NCI-H2107 treated with DMSO at 0.1 percent for 48 hours (cell line): ENCODE data around the gene TNFRSF12A.

Experiments used
- DNase-seq: peaks from one replicate; lab custom pipeline; 2025; ENCODE audit not compliant: unreplicated experiment; lab: John Stamatoyannopoulos, UW

The TNFRSF12A gene

DNA sequence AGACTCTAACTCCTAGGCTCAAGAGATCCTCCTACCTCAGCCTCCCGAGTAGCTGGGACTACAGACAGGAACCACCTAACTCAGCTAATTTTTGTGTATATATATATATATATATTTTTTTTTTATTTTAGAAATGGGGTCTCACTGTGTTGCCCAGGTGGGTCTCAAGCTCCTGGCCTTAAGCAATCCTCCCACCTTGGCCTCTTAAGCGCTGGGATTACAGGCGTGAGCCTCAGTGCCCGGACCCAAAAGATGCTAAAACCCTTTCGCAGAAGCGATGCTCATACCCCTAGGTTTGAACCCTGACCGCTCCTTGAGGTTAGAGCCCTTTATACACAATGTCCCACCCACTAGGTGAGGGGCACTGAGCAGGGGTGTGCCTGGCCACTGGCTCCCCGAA is 9.7 kb upstream of the TNFRSF12A start:
- DNase-seq: no peak

- DNase-seq: peak; percentile 95
Measured at GRCh38 chr16:3012246-3012645, 7.9 kb upstream of the TNFRSF12A start.

- DNase-seq: peak; percentile 92
Measured at GRCh38 chr16:3012828-3013420, 7.2 kb upstream of the TNFRSF12A start, which contains the start of gene CLDN9. TSS of gene CLDN9 (plus strand) at chr16:3012923. CDS start at chr16:3013363, 440 bp downstream.

GRCh38 chr16:3013491-3013951 is 6.6 kb upstream of the TNFRSF12A start:
- DNase-seq: no peak

- no peak for DNase-seq
Measured at GRCh38 chr16:3013998-3014690, 6.0 kb upstream of the TNFRSF12A start.

DNA sequence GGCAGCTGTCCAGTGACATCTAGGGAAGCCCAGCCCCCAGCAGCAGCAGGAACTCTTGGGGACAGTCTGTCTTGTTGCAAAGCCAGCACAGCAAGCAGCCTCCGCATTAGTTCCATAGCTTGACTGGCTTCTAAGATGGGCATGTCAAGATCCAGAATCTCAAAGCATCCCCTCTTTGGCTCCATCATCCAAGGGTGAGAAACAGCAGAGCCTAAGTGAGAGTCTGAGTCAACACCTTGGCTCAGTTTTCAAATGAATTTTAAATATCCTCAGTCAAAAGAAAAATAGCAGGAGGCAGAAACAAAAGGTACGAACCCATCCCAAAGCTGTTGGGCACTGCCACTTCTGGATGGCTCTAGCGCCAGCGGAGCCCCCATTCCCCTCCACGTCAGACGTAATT is 5.2 kb upstream of the TNFRSF12A start:
- no peak for DNase-seq

DNA sequence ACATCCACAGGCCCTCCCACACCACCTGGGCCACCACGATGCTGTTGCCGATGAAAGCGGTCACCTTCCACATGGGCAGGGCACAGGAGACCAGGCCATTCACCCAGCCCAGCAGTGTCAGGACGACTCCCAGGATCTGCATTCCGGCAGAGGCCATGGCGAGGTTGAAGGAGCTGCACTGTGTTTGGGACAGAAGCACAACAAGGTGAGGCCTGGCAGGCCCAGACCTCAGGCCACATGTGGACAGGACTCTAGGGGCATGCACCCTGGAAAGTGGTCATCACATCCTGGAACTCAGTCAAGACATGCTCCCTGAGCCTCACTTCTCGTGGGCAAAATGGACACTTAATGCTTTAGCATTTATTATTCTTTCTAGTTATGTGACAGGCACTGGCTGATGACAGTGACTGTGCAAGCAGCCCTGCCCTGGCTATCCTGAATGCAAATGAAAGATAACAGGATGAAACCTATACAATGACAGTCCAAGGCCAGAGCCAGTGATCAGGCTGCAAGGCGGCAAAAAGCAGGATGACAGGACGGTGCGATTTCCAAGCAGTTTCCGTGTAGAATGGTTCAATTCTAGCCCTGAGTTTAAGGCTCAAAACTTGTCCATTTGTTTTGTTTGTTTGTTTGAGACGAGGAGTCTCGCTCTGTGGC is 4.2 kb upstream of the TNFRSF12A start:
- DNase-seq: no peak

- DNase-seq: no peak
Measured at GRCh38 chr16:3017344-3017743, 2.8 kb upstream of the TNFRSF12A start.

DNA sequence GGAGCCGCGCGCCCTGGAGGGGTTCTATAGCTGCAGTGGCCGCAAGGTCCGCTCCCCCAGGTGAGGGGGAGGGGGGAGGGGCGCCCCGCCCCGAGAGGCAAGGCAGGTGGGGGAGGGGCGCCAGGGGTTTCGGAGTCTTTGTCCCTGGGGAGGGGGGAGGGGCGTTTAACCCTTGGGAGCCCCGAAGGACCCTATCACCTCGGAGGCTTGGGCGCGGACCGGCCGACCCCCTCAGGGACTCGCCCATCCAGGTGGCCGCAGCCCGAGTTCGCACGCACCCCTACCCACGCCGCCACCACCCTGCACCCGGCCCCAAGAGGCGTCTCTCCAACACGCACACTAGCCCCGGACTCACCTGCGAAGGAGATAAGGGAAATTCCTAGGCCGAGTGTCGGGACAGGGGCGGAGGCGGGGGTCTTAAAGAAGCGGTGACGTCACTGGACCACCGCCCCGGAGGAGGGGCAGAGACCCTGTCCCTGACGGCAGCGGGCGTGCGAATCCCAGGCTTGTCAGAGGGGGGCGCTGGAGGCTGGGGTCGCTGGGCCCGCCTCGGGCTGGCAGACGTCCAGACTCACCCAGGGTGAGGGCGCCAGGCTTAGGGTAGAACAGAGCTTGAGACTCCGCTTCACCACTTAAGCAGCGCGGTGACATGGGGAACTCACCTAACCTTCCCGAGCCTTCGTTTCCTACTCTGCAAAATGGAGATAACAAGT is 2.2 kb upstream of the TNFRSF12A start, which contains the start of gene CLDN6:
CLDN6 (minus strand) TSS at position 390 of the 713 bp plus-strand sequence. CDS start 2,162 bp downstream, outside the sequence.
- DNase-seq: no peak

DNA sequence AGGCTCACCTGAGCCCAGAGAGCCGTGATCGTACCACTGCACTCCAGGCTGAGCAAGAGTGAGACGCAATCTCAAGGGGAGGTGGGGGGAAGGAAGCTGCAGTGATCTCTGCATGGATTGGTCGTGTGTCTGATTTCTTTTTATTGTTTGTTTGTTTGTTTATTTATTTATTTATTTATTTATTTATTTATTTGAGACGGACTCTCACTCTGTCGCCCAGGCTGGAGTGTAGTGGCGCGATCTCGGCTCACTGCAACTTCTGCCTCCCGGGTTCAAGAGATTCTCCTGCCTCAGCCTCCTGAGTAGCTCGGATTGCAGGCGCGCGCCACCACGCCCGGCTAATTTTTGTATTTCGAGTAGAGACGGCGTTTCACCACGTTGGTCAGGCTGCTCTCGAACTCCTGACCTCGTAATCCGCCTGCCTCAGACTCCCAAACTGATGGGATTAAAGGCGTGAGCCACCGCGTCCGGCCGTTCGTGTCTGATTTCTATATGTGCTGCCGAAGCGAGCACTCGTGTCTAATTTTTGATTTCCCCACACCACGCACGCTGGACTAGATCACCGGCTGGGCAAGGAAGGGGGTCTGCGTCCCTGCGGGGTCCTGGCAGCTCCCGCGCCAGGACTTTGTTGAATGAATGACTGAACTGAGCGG is 448 bp upstream of the TNFRSF12A start:
- no peak for DNase-seq

- no peak for DNase-seq
Measured at GRCh38 chr16:3020604-3021448, 658 bp downstream of the TNFRSF12A start.

DNA sequence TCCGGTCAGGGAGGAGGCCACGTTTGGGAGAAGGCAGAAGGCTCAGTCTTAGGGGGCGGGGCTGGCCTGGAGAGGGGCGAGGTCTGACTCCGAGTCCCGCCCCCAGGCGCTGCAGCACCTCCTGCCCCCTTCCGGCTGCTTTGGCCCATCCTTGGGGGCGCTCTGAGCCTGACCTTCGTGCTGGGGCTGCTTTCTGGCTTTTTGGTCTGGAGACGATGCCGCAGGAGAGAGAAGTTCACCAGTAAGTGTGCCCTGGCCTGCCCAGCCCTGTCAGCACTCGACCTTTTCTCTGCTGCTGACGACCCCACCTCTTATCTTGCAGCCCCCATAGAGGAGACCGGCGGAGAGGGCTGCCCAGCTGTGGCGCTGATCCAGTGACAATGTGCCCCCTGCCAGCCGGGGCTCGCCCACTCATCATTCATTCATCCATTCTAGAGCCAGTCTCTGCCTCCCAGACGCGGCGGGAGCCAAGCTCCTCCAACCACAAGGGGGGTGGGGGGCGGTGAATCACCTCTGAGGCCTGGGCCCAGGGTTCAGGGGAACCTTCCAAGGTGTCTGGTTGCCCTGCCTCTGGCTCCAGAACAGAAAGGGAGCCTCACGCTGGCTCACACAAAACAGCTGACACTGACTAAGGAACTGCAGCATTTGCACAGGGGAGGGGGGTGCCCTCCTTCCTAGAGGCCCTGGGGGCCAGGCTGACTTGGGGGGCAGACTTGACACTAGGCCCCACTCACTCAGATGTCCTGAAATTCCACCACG is 1.5 kb downstream of the TNFRSF12A start:
- no peak for DNase-seq

GRCh38 chr16:3022208-3022683 is 2.1 kb downstream of the TNFRSF12A start:
- DNase-seq: no peak

DNA sequence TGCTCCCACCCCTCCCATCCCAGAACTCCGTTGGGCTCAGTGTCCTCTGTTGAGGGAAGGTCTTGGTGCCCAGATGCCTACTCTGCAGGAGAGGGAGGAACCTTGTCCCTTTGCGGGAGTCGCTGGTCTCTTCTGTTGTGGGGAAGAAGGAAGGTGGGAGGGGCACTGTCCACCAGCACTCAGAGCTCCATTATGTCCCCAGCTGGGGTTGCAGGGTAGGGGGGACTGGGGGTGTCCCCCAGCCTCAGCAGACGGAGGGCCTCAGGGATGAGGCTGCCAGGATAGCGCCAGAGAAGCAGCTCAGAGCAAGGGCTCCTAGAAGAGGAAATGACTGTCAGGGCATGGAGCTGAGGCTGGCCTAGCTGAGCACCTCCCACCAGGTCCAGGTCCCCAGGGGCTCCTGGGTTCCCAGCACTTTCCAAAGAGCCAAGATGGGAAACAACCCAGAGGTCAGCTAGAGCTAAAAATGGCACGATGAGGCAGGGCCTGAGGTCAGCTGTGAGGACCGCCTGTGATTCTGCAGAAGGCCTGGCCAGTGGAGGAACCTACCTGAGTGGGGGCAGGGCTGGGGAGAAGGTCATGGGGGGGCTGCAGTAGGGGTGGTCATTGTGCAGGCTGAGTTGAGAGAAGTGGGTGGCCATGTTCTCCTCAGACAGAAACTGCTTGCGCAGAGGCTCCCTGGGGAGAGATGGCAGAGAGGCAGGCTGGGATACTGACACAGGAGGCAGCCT is 2.7 kb downstream of the TNFRSF12A start:
- DNase-seq: no peak

- DNase-seq: peak; percentile 35
Measured at GRCh38 chr16:3023415-3023668, 3.2 kb downstream of the TNFRSF12A start.

- DNase-seq: peak; percentile 91
Measured at GRCh38 chr16:3023669-3024478, 3.7 kb downstream of the TNFRSF12A start, which contains the start of the genes HCFC1R1 and THOC6. TSS of gene HCFC1R1 (minus strand) at chr16:3023942. CDS start at chr16:3023941, 1 bp downstream. TSS of gene THOC6 (plus strand) at chr16:3024035. CDS start at chr16:3024327, 292 bp downstream.
